Effector memory CD4-positive, alpha-beta T cell (primary cell): ENCODE data around the gene RUVBL1.

Experiments
- DNase-seq, 3 donors: peaks; one replicate each; pipeline ENCODE4 v3.0.0-alpha.2; 2020
- H3K27ac ChIP-seq: 2 replicates; pipeline ENCODE4 v1.7.0; 2013; ENCODE audit warnings: mild to moderate bottlenecking, low read length, moderate library complexity; ENCODE audit not compliant: insufficient read depth, poor library complexity, severe bottlenecking
- H3K27me3 ChIP-seq: replicated peaks from 2 replicates; pipeline ENCODE4 v1.7.0; 2013; ENCODE audit warnings: mild to moderate bottlenecking, low read length; ENCODE audit not compliant: insufficient read depth, control insufficient read depth, poor library complexity, severe bottlenecking
- H3K36me3 ChIP-seq: 2 replicates; pipeline ENCODE4 v1.7.0; 2013; ENCODE audit warnings: mild to moderate bottlenecking, low read length, moderate library complexity; ENCODE audit not compliant: control insufficient read depth, insufficient read depth
- H3K4me1 ChIP-seq: 2 replicates; pipeline ENCODE4 v1.7.0; 2013; ENCODE audit warnings: low read length, mild to moderate bottlenecking; ENCODE audit not compliant: control insufficient read depth, insufficient read depth, poor library complexity, severe bottlenecking
- H3K4me3 ChIP-seq: 2 replicates; pipeline ENCODE4 v1.7.0; 2013; ENCODE audit warnings: low read length, low read depth, mild to moderate bottlenecking; ENCODE audit not compliant: insufficient read depth, poor library complexity, severe bottlenecking
- H3K9me3 ChIP-seq: 2 replicates; pipeline ENCODE4 v1.7.0; 2013; ENCODE audit warnings: mild to moderate bottlenecking, low read length, moderate library complexity; ENCODE audit not compliant: control insufficient read depth

The RUVBL1 gene

GRCh38 chr3:128143496-128143895, 19.9 kb upstream of the RUVBL1 start:
- Histone ChIP-seq H3K9me3 (no peaks in the 10 kb centered on the region), H3K27ac (no peak overlapping the region), H3K4me3 (no peak overlapping the region), H3K4me1 (no peaks in the 10 kb centered on the region), H3K36me3 (no peaks in the 10 kb centered on the region), H3K27me3 (no peaks in the 10 kb centered on the region)
- no peak for DNase-seq

- no peaks in the 10 kb centered on the region for H3K36me3 ChIP-seq
- no peak overlapping the region for H3K27ac ChIP-seq
- H3K4me1 ChIP-seq, result no peaks in the 10 kb centered on the region
- H3K4me3 ChIP-seq, result no peak overlapping the region
- no peaks in the 10 kb centered on the region for H3K27me3 ChIP-seq
- DNase-seq, result peak; percentile 19 to 31 (median 20)
- no peaks in the 10 kb centered on the region for H3K9me3 ChIP-seq
These were observed 9.8 kb upstream of the RUVBL1 start for GRCh38 chr3:128133273-128133883.

GRCh38 chr3:128131897-128132646, 8.5 kb upstream of the RUVBL1 start:
- Histone ChIP-seq H3K27me3 (no peaks in the 10 kb centered on the region), H3K27ac (no peak overlapping the region), H3K36me3 (no peaks in the 10 kb centered on the region), H3K9me3 (no peaks in the 10 kb centered on the region), H3K4me3 (no peak overlapping the region), H3K4me1 (no peaks in the 10 kb centered on the region)
- DNase-seq, result no peak

GRCh38 chr3:128128251-128128650, 4.6 kb upstream of the RUVBL1 start:
- H3K4me1 ChIP-seq, result peaks cover 9% of the 10 kb centered on the region
- no peaks in the 10 kb centered on the region for H3K36me3 ChIP-seq
- no peaks in the 10 kb centered on the region for H3K9me3 ChIP-seq
- H3K27me3 ChIP-seq, result no peaks in the 10 kb centered on the region
- DNase-seq, result no peak
- no peak overlapping the region for H3K4me3 ChIP-seq
- no peak overlapping the region for H3K27ac ChIP-seq

GRCh38 chr3:128127236-128127635, 3.6 kb upstream of the RUVBL1 start:
- no peaks in the 10 kb centered on the region for H3K36me3 ChIP-seq
- no peaks in the 10 kb centered on the region for H3K9me3 ChIP-seq
- no peaks in the 10 kb centered on the region for H3K27me3 ChIP-seq
- no peak for DNase-seq
- peaks cover 19% of the 10 kb centered on the region for H3K4me1 ChIP-seq
- H3K27ac ChIP-seq, result no peak overlapping the region
- no peak overlapping the region for H3K4me3 ChIP-seq

- H3K9me3 ChIP-seq, result no peaks in the 10 kb centered on the region
- no peak for DNase-seq
- peak overlapping the region; percentile 69 for H3K27ac ChIP-seq
- H3K4me1 ChIP-seq, result peaks cover 20% of the 10 kb centered on the region
- no peaks in the 10 kb centered on the region for H3K27me3 ChIP-seq
- peak overlapping the region; percentile 72 for H3K4me3 ChIP-seq
- no peaks in the 10 kb centered on the region for H3K36me3 ChIP-seq
These were observed 465 bp downstream of the RUVBL1 start for GRCh38 chr3:128123156-128123537.

- Histone ChIP-seq H3K4me3 (no peak overlapping the region), H3K9me3 (no peaks in the 10 kb centered on the region), H3K27me3 (no peaks in the 10 kb centered on the region), H3K4me1 (peaks cover 20% of the 10 kb centered on the region), H3K36me3 (no peaks in the 10 kb centered on the region), H3K27ac (no peak overlapping the region)
- DNase-seq, result no peak
These were observed 1.6 kb downstream of the RUVBL1 start for GRCh38 chr3:128122013-128122412.

GRCh38 chr3:128113817-128114794, 9.5 kb downstream of the RUVBL1 start:
- H3K9me3 ChIP-seq, result no peaks in the 10 kb centered on the region
- H3K4me1 ChIP-seq, result peaks cover 11% of the 10 kb centered on the region
- H3K27ac ChIP-seq, result peak overlapping the region; percentile 38
- H3K4me3 ChIP-seq, result peak overlapping the region; percentile 0
- DNase-seq, result no peak
- H3K36me3 ChIP-seq, result peaks cover 3% of the 10 kb centered on the region
- H3K27me3 ChIP-seq, result no peaks in the 10 kb centered on the region

GRCh38 chr3:128112357-128112968, 11.1 kb downstream of the RUVBL1 start:
- H3K36me3 ChIP-seq, result peaks cover 9% of the 10 kb centered on the region
- H3K4me1 ChIP-seq, result peaks cover 11% of the 10 kb centered on the region
- DNase-seq, result peak; percentile 11 to 27 (median 20)
- H3K9me3 ChIP-seq, result no peaks in the 10 kb centered on the region
- H3K27me3 ChIP-seq, result no peaks in the 10 kb centered on the region
- no peak overlapping the region for H3K4me3 ChIP-seq
- peak overlapping the region; percentile 39 for H3K27ac ChIP-seq
